Adrenal gland (tissue), 5 donors: ENCODE measurements around the gene ICA1.

Source experiments
- POLR2A ChIP-seq, 2 donors: fragments of 450-650 bp; IDR thresholded peaks; one replicate each; pipeline ENCODE4 v1.6.1; 2017; ENCODE audit warnings: antibody characterized with exemption in 2 of 2, mild to moderate bottlenecking in 2 of 2, moderate library complexity in 1 of 2
- TF ChIP-seq, protein P1 (sequence below), 6 experiments: fragments of 450-650 bp in 4 of 6; fragments of 200-600 bp in 2 of 6; sonication (generic) in 1 of 6; IDR thresholded peaks; 1 replicate in 5 of 6; 2 replicates in 1 of 6; pipeline versions ENCODE4 v1.5.1 to v1.8.0; 2016 to 2021; ENCODE audit warnings: antibody characterized with exemption in 6 of 6, mild to moderate bottlenecking in 2 of 6, moderate library complexity in 1 of 6
- donor health status: DM: no; HTN: no; CAD: no.

- TF ChIP-seq, protein P1, sequence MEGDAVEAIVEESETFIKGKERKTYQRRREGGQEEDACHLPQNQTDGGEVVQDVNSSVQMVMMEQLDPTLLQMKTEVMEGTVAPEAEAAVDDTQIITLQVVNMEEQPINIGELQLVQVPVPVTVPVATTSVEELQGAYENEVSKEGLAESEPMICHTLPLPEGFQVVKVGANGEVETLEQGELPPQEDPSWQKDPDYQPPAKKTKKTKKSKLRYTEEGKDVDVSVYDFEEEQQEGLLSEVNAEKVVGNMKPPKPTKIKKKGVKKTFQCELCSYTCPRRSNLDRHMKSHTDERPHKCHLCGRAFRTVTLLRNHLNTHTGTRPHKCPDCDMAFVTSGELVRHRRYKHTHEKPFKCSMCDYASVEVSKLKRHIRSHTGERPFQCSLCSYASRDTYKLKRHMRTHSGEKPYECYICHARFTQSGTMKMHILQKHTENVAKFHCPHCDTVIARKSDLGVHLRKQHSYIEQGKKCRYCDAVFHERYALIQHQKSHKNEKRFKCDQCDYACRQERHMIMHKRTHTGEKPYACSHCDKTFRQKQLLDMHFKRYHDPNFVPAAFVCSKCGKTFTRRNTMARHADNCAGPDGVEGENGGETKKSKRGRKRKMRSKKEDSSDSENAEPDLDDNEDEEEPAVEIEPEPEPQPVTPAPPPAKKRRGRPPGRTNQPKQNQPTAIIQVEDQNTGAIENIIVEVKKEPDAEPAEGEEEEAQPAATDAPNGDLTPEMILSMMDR (IDR thresholded peaks at IDR 0.05): no peak
- TF ChIP-seq POLR2A (IDR thresholded peaks at IDR 0.05): no peak
Observed at GRCh38 chr7:8086239-8086638, 175.7 kb downstream of the ICA1 start.
